PC-3 (cell line): Measurements from ENCODE around the gene GDPD3.

Source experiments
- CTCF ChIP-seq: fragments of 300-600 bp; sonication (generic); conservative IDR thresholded peaks from 2 replicates; pipeline ENCODE4 v1.5.1; 2017; ENCODE audit warnings: antibody characterized with exemption, low read depth, mild to moderate bottlenecking, low read length
- EZH2phosphoT487 ChIP-seq: fragments of 300-600 bp; sonication (generic); IDR thresholded peaks from 2 replicates; pipeline ENCODE4 v1.6.1; 2018; ENCODE audit warnings: mild to moderate bottlenecking, antibody characterized with exemption, low read length, borderline replicate concordance

GRCh38 chr16:30086291-30087140 lies 26.8 kb downstream of the GDPD3 start:
- TF ChIP-seq CTCF (no peak), EZH2phosphoT487 (no peak)
